GM18508 (cell line): ENCODE measurements around the gene KCND3.

ENCODE experiments used
- ATAC-seq: cut with Tn5 transposase; IDR thresholded peaks from one replicate; pipeline ENCODE4 v1.9.1; 2021; ENCODE audit warnings: moderate number of reproducible peaks; ENCODE audit not compliant: insufficient read depth, unreplicated experiment

Gene KCND3

DNA sequence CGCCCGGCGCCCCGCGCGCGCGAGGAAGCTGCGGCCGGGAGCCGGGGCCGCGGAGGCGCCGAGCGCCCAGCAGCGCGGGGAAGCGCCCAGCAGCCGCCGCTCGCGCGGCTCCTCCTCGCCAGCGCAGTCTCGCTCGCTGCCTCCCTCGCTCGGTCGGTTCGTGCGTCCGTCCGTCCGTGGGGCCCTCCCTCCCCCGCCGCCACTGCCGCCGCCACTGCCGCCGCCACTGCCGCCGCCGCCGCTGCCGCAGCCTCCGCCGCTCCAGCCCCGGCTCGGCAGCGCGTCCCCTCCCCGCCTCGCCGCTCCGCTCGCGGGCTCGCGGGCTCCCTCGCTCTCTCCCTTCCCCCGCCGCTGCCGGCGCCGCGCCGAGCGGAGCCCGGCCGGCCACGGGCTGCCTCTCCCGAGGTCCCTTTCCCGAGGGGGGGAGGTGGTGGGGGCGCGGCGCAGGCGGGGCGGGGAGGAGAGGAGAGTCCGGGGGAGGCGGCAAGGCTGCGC, at the start of gene KCND3:
Gene KCND3, minus strand, starts transcription at position 138 of the 495 bp plus-strand sequence.
- no peak for ATAC-seq

DNA sequence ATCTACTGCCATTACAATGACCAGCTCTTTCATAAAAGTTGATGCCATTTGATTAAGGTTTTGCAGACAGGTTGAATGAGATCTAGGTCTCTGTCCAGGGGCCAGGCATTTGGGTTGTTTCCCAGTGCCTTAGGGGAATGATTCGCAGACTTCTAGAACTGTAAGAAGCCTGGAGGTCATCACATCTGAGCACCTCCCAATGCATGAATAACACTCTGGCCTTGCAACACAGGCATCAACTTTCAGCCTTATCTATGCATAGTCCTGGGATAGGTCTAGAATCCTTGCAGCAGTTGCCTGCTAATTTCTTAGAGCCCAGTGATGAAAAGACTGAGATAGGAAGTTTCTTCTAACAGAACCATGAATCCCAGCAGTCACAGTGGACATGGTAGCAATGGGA, 44.8 kb upstream of the KCND3 start:
- ATAC-seq, result no peak

DNA sequence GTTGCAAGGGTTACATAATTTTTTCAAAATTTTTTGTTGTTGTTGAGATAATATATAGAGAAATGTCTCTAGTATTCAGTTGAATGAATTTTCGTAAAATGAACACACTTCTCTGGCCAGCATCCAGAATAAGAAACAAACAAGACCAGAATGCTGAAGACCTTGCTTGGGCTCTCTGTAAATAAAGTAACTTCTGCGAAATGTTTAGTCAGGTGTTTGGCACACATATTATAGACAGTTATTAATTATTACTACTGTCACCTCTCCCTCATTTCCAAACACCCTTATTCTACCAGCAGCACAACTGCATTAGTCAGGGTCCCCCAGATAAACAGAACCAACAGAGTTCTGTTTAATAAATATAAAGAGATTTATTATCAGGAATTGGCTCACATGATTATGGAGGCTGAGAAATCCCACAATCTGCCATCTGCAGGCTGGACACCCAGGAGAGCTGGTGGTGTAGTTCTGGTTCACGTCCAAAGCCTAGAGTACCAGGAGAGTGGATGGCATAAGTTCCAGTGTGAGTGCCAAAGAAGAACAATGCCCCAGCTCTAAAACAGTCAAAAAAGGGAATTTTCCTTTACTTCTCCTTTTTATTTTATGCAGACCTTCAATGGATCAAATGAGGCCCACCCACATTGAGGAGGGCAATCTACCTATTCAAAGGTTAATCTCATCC, 44.1 kb upstream of the KCND3 start:
- no peak for ATAC-seq

DNA sequence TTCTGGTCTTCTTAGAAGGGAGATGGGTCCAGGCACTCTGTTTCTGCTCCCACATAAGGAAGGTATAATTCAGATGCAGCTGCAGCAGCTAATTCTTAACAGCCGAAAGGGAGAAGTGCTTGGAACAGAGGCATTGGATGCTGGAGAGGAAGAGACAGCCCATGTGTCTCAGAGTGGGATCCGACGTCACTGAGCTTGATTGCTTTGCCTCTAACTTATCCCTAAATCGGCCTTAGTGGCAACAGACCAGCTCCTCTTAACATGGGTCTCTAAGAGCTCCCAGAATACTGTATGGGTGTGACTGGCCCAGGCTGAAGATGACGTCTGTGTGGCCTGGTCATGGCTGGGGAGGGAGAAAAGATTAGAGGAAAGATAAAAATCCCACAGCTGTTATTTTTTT, 40.7 kb upstream of the KCND3 start:
- ATAC-seq, result no peak

DNA sequence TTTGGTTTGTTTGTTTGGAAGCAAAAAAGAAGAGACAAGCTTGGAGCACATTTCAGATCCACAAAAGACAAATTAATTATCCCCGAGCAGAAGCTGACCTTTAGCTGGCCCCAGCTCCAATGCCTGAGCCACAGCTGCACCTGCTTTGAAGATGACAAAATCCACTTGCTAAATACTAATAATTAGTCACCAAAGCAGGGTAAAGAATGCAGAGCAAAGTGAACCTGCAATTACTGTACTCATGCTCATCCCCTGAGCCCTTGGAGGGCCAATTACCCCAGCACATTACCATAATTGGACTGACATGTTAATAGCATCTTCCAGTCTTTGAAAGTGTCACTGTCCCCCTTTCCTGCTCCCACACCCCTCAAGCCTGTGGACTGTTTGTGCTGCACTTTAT, 38.2 kb upstream of the KCND3 start:
- no peak for ATAC-seq

DNA sequence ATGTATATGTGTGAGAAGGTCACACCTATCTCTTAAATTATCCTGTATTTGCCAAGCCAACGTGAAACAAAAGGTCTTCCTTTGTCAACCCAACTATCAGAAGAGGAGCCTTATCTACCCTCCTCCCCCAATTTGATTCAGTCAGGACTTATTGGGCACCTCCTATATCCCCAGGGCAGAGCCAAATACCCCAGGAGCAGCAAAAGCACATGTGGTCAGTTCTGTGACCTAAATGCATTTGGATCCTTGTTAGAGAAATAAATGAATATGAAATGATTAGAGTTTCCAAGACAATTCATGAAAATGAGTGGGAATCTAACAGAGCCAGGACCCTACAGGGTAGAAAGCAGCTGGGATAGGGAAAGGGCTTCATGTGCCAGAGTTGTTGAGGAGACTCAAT, 37.0 kb upstream of the KCND3 start:
- no peak for ATAC-seq

DNA sequence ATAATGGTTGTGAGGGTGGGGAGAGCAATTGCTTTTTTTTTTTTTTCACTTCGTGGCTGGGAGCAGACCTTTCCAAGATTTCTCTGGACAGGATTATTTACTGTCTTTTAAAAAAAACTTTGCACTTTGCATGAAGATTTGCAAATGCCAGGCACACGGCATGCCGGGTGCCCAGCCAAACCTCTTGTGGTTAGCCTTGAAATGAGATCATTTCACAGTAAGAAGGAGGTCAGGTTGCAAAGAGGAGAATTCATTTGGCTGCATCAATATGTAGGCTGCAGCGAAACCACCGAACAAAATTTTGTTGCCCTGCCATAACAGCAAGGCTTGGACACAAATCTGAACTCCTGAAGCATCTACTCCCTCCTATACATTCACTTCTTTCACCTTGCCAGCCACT, 36.5 kb upstream of the KCND3 start:
- ATAC-seq, result no peak

DNA sequence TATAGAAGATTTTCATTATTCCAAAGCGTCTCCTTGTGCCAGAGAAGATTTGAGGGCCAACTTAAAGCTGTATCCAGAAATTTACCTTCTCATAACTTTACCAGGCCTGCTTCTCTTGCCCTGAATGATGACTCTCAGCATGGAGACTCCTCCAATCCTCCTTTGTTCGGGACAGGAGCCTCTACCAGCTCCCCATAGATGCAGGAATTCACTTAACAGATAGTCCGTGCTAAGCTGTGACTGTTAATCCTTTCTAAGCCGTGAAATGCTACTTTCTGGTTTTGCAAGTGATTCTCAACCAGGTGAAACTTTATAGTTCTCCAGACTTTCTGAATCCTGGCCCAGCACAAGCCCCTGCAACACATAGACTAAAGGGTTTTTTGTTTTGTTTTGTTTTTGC, 31.8 kb upstream of the KCND3 start:
- ATAC-seq, result no peak

DNA sequence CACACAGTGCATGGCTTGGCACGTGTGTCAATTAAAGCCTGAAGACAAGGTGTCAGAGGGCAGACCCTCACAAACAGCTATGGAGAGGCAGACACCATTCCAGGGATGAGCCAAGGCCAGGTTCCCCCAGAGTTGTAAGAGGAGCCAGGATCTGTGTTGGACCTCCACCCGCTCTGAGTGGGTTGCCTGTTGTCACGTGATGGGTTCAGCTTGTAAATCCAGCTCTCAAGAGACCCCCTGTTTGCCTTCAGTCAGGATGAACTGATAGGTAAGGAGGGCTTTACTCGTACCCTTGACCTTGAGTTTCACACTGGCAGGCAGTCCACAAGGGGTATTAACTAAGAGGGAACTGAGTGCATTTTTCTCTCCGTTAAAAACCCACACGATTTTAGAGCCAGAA, 27.7 kb upstream of the KCND3 start:
- no peak for ATAC-seq

DNA sequence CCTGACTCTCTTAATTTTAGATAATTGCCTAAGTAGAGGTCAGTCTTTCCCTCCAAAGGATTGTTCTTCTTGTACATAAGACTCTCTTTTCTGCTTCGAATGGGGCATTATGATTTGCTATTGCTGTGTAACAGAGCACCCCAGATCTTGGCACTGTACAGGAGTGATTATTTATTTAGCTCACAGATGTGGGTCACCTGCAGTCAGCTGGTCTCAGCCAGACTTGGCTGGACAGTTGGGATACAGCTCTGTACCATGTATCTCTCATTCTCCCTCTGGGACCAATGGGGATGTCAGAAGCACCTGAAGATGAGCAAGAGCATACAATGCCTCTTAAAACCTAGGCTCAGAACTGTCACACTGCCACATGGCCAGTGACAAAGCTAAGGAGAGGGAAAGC, 23.4 kb upstream of the KCND3 start:
- ATAC-seq, result no peak

DNA sequence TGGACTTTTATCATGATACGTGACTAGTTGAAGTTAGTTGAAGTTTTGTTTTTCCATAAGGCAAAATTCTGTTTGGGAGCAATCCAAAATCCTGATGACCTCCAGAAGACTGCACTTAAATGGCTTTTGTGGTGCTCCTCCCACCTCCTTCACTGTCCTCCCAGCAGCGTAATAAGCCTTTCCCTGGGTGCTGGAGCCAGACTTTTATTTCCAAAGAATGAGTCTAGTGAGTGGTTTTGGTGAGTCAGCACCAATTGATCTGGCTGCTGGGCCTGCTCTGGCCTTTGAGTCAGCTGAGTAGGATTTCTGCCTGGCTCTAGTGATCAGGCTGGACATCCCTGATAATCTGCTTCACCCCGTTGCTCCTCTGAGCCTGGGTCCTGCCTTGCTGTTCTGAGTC, 21.7 kb upstream of the KCND3 start:
- no peak for ATAC-seq

DNA sequence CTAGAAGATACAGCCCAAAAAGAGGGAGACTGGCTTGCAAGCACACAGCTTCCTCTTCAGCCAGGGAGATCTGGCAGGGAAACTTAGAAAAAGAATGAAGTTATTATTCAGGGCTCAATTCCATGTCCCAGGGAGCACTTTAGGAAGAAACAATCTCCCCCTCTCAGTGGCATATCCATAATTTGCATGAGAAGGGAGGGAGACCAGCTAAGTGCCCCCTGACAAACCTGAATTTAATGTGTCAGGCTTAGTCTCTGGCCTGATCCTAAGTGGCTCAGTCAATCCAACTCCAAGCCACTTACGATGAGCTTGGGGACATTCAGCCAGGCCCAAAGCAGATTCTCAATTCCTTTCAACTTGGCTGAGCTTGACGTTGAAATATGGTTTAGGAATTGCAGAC, 17.7 kb upstream of the KCND3 start:
- no peak for ATAC-seq

DNA sequence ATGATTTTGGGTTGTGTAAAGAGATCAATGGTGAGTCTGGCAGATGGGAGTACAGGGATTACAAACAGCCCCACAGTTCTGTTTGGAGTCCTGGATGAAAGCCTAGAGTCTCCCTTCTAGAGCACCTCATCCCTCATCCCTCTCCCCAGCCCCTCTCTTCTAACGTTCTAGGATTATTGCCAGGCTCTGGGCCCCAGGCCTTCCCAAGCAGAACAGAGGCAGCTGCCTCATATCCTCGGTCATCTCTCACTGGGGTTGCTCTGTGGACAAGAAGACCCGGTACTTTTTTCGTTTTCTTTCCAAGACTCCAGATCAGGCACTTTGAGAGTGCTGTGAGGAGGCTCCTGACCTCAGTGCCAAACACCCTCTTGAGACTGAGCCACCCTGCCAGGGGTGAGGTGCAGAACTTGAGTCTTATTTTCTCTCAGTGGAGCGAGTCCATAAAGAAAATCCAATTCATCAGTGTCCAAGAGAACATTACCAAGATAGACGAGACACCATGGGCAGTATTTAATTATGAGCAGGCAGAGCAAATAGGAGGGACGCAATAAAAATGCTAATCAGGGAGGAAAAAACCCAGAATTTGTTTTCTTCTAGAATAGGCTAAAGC, 17.1 kb upstream of the KCND3 start:
- ATAC-seq, result no peak

DNA sequence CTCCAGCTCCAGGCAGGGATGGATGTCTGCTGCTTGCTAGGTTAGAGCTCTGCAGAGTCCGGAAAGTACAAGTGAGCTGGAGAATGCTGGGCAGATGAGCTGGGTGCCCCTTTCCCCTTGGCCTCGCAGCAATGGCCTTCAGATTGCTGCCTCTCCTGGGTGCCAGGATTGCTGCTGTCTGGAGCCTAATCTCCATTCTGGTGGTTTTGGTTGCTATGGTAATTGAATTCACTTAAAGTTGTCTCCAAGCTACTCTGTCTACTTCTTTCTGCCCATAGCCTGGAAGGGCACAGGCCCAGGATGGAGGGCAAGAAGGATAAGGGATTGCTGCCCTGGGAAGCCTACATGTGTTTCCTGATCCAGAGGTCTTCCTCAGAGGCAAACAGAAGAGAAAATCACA, 14.6 kb upstream of the KCND3 start:
- ATAC-seq, result no peak

DNA sequence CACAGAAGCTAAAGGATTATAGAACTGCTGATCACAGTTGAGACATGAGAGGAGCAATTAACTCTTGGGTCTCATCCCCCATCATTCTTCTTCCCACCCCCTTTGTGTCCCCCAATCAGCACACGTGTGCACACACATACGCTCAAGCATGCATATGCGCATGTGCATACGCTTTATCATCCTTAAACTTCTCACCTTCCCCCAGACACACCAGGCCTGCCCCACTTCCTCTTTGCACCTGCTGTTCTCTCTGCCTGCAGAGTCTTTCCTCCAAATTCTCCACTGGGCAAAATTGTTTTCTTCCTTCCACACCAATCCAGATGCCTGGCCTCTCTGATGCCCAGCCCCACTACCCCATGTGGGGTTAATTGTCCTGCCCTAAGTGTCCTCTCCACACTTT, 13.0 kb upstream of the KCND3 start:
- ATAC-seq, result no peak

DNA sequence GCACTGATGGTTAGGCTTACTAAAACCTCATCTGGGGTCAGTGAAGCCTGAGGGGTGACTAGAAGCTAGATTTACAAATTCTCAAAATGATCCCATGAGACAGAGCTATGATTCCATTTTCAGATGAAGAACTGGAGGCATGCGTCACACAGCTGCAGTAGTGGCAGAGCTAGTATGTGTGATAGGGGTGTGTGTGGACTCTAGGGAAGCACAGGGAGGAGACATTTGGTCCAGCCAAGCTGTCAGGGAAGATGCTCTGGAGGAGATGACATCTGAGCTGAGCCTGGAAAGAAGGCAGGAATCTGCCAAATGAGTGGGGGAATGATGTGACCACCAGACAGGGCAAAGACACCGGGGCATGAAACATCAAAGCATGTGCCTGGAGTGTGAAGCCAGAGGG, 12.0 kb upstream of the KCND3 start:
- ATAC-seq, result no peak

DNA sequence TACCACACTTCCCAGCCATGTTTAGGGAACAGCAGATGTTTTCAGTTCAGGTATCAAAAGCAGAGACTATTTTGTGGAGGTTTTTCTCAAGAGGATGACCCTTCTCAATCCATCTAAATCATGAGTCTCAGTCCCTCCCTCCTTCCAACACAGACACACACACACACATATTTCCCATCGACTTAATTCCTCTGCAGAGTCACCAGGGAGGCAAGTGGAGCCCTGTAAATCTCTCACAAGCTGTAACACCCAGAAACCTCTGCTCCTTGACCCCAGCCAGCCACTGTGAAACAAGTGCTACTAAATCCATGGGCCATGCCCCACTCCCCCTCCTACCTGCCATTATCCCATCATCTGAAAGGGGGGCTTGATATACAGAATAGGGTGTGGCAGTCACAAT, 10.6 kb upstream of the KCND3 start:
- no peak for ATAC-seq

DNA sequence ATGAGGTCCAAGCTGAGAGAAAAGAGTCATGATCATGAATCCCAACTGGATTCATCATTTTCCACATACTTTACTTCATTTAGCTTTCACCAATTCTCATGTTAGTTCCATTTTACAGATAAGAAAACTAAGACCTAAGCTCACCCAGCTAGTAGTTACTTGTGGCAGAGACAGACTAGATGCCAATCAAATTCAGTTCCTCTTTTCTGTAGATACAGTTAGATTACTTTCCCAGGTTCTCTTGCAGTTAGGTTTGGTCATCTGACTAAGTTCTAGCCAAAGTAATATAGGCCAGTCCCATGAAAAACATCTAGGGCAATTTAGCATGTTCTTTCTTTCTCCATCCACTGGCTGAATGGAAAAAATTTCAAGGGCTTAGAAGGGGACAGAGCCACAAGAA, 8.9 kb upstream of the KCND3 start:
- ATAC-seq, result no peak

DNA sequence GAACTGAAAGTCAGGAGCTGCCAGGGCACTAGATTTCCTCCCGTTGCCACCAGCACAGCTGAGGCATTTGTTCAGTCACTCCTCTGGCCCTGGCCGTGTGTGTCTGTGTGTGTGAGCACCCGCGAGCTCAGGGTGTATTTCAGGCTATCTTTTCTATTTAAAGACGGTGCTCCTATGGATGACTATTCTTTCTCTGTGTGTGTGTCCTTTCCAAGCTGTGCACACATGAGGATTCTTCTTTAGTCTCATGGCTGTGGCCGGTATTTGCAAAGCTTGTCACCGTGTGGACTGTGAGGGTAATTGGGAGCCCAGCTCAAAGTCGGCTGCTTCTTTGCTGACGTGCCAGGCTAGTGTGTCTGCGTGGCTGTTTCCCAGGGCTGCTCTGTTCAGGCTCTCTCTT, 3.0 kb upstream of the KCND3 start:
- ATAC-seq, result no peak

DNA sequence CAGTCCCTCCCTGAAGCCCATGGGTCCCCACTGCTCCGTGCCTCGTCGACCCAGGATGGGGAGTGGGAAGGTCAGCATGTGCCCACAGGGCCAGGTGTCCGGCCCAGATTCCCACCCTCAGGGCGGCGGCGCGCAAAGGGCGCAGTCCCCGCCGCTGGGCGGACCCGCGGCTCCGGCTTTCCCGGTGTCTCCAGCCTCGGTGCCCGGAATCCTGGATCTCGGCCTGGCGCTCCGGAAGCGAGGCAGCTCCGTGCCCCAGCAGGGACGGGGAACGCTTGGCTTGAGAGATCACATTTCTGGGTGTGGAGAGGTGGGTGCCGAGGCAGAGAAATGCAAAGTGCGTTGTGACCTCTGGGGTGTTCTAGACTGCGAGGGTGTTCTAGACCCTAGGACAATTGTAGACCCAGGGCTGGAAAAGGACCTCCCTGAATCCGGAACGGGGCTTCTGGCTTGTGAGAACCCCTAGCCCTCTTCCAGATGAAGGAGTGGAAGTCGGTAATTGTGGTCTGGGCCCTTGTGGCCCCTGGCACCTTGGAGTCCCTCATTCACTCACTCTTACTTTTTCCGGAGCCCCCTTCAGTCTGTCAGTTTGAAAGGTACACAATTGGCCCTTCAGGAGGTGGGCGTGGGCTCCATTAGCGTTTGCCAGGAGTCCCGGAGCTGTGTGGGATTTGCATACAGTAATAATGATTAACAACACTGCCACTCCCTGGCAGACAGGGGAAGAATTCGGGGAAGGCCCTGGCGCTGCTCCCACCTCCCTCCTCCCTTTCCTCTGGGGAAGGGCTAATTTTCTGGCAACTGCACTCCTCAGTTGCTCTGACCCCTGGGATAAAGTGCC, 1.6 kb upstream of the KCND3 start:
- no peak for ATAC-seq
